IMR-90 (cell line): ENCODE measurements around the gene ABCA5. TPM values are rescaled to one million over a fixed set of nuclear protein-coding genes. Genes with fewer than 3 reads are reported as not detected.

Experiments
- ATAC-seq: fragments of 200-7000 bp; cut with Tn5 transposase; 2 replicates; pipeline ENCODE4 v1.9.1; 2020; ENCODE audit warnings: low read depth, mild to moderate bottlenecking, moderate library complexity
- BruUV-seq: library from RNA; stranded (reverse); fragments of 400-500 nt; replicated peaks from 2 replicates; lab custom pipeline; 2021; lab: Mats Ljungman, UMichigan
- CTCF ChIA-PET: fragments of 300-600 bp; formaldehyde crosslinking; extraction: SDS; loops from one replicate; lab custom pipeline; 2021; ENCODE audit warnings: antibody characterized with exemption; lab: Yijun Ruan, JAX
- POLR2A ChIA-PET: fragments of 300-600 bp; sonication (Branson Sonifier 250); formaldehyde crosslinking; loops from one replicate; lab custom pipeline; 2022; ENCODE audit warnings: antibody characterized with exemption; ENCODE audit not compliant: unreplicated experiment; lab: Charles Lee
- DNase-seq: peaks from one replicate; pipeline ENCODE4 v3.0.0; 2013
- H2AFZ ChIP-seq: replicated peaks from 2 replicates; pipeline ENCODE3; 2013; ENCODE audit warnings: low read length, mild to moderate bottlenecking; ENCODE audit not compliant: poor library complexity
- H2AK5ac ChIP-seq: 2 replicates; pipeline ENCODE4 v1.6.1; 2013; ENCODE audit warnings: low read depth, low read length, inconsistent platforms
- H2AK9ac ChIP-seq: replicated peaks from 2 replicates; pipeline ENCODE3; 2013; ENCODE audit warnings: mild to moderate bottlenecking, low read depth, low read length, moderate library complexity; ENCODE audit not compliant: poor library complexity
- H2BK120ac ChIP-seq: 2 replicates; pipeline ENCODE4 v1.6.1; 2013; ENCODE audit warnings: low read depth, low read length, inconsistent platforms
- H2BK15ac ChIP-seq: 3 replicates; pipeline ENCODE4 v1.6.1; 2013; ENCODE audit warnings: low read depth, low read length, inconsistent platforms
- H2BK20ac ChIP-seq: 2 replicates; pipeline ENCODE4 v1.6.1; 2013; ENCODE audit warnings: low read depth, mild to moderate bottlenecking, inconsistent platforms, low read length, moderate library complexity
- H2BK5ac ChIP-seq: 2 replicates; pipeline ENCODE4 v1.6.1; 2013; ENCODE audit warnings: mild to moderate bottlenecking, low read depth, low read length, inconsistent platforms; ENCODE audit not compliant: poor library complexity, severe bottlenecking
- H3K14ac ChIP-seq: replicated peaks from 2 replicates; pipeline ENCODE4 v1.6.1; 2013; ENCODE audit warnings: low read depth, low read length, inconsistent platforms
- H3K18ac ChIP-seq: 2 replicates; pipeline ENCODE4 v1.6.1; 2013; ENCODE audit warnings: low read depth, low read length, control low read depth
- H3K23ac ChIP-seq: 2 replicates; pipeline ENCODE4 v1.6.1; 2013; ENCODE audit warnings: low read depth, low read length, inconsistent platforms
- H3K27ac ChIP-seq: 2 replicates; pipeline ENCODE4 v1.5.1; 2013; ENCODE audit warnings: mild to moderate bottlenecking, control low read depth, low read length; ENCODE audit not compliant: insufficient read depth
- H3K27me3 ChIP-seq: 2 replicates; pipeline ENCODE4 v1.6.1; 2013; ENCODE audit warnings: low read length; ENCODE audit not compliant: control insufficient read depth, insufficient read depth
- H3K36me3 ChIP-seq: 2 replicates; pipeline ENCODE4 v1.6.1; 2013; ENCODE audit warnings: low read length, mixed read lengths; ENCODE audit not compliant: control insufficient read depth, insufficient read depth
- H3K4ac ChIP-seq: 2 replicates; pipeline ENCODE4 v1.6.1; 2013; ENCODE audit warnings: low read depth, low read length, inconsistent platforms
- H3K4me1 ChIP-seq: 2 replicates; pipeline ENCODE4 v1.6.1; 2013; ENCODE audit warnings: low read length, mixed read lengths; ENCODE audit not compliant: control insufficient read depth, insufficient read depth
- H3K4me2 ChIP-seq: 2 replicates; pipeline ENCODE4 v1.6.1; 2013; ENCODE audit warnings: low read depth, mild to moderate bottlenecking, control low read depth, low read length, moderate library complexity
- H3K4me3 ChIP-seq: 2 replicates; pipeline ENCODE4 v1.5.1; 2013; ENCODE audit warnings: low read depth, mild to moderate bottlenecking, control low read depth, low read length, moderate library complexity; ENCODE audit not compliant: insufficient read depth
- H3K56ac ChIP-seq: 2 replicates; pipeline ENCODE4 v1.6.1; 2013; ENCODE audit warnings: low read length, inconsistent platforms; ENCODE audit not compliant: insufficient read depth; ENCODE audit errors: extremely low read depth
- H3K79me1 ChIP-seq, 2 experiments: 2 replicates each; pipeline ENCODE4 v1.6.1; 2013; ENCODE audit warnings: low read length in 2 of 2, inconsistent platforms in 1 of 2, low read depth in 1 of 2
- H3K9ac ChIP-seq: 2 replicates; pipeline ENCODE4 v1.6.1; 2013; ENCODE audit warnings: low read depth, low read length, control low read depth
- H3K9me1 ChIP-seq: 2 replicates; pipeline ENCODE4 v1.6.1; 2013; ENCODE audit warnings: low read length, inconsistent platforms; ENCODE audit not compliant: insufficient read depth
- H3K9me3 ChIP-seq: 2 replicates; pipeline ENCODE4 v1.6.1; 2013; ENCODE audit warnings: low read length; ENCODE audit not compliant: control insufficient read depth, insufficient read depth
- H4K20me1 ChIP-seq: 2 replicates; pipeline ENCODE4 v1.6.1; 2013; ENCODE audit warnings: low read length, inconsistent platforms; ENCODE audit not compliant: insufficient read depth
- H4K5ac ChIP-seq: 2 replicates; pipeline ENCODE4 v1.6.1; 2013; ENCODE audit warnings: mild to moderate bottlenecking, low read depth, low read length, control low read depth
- H4K8ac ChIP-seq, 2 experiments: 2 replicates each; pipeline ENCODE4 v1.6.1; 2013; ENCODE audit warnings: low read depth in 2 of 2, low read length in 2 of 2, control low read depth in 1 of 2, inconsistent platforms in 1 of 2
- H4K91ac ChIP-seq: 2 replicates; pipeline ENCODE4 v1.6.1; 2013; ENCODE audit warnings: low read depth, low read length, inconsistent platforms; ENCODE audit not compliant: insufficient read depth
- CTCF ChIP-seq: conservative IDR thresholded peaks from 2 replicates; pipeline ENCODE4 v1.5.1; 2012; ENCODE audit warnings: mild to moderate bottlenecking, low read depth, low read length, improper control_type of control experiment
- MAZ ChIP-seq: IDR thresholded peaks from 2 replicates; pipeline ENCODE4 v1.6.1; 2012; ENCODE audit warnings: low read depth, mild to moderate bottlenecking, low read length, improper control_type of control experiment, moderate library complexity, borderline replicate concordance
- dilution Hi-C: fragments of 300-500 bp; cut with HindIII; formaldehyde crosslinking; loops from one replicate; pipeline ENCODE4 v1.14.3; 2018; ENCODE audit warnings: low sequenced_read_pairs; ENCODE audit not compliant: unreplicated experiment
- in situ Hi-C: fragments of 300-500 bp; cut with MboI; formaldehyde crosslinking; loops from 3 replicates; pipeline ENCODE4 v1.14.3; 2019; ENCODE audit warnings: low sequenced_read_pairs, inconsistent platforms, mixed read lengths
- intact Hi-C: fragments of 100-400 bp; cut with micrococcal nuclease; formaldehyde crosslinking; loops from 2 replicates; pipeline ENCODE4 v1.10.0; 2022
- polyA plus RNA-seq, 3 experiments: library from polyadenylated mRNA; depleted of rRNA; stranded (reverse); fragments of >200 nt; gene quantifications; 2 replicates each; pipeline ENCODE4 v1.2.3, GENCODE V29; 2012; ENCODE audit warnings: low replicate concordance in 1 of 3
- total RNA-seq: library from RNA; depleted of rRNA; stranded (reverse); fragments of >200 nt; gene quantifications from 2 replicates; pipeline ENCODE4 v1.2.3, GENCODE V29; 2012

Gene ABCA5
- total and polyA plus RNA-seq, 2 of the 4 experiments (the other 2 are of a cell fraction): 1.3 to 2.3 TPM

GRCh38 chr17:69286257-69286656 is 40.7 kb downstream of the ABCA5 start:
- Histone ChIP-seq H3K56ac (no peak overlapping the region), H2AK9ac (no peak overlapping the region), H4K20me1 (no peaks in the 10 kb centered on the region), H2BK5ac (no peak overlapping the region), H3K18ac (no peak overlapping the region), H3K9me3 (no peaks in the 10 kb centered on the region), H3K79me1 (no peaks in the 10 kb centered on the region), H2BK15ac (no peak overlapping the region), H2AFZ (no peak overlapping the region), H3K14ac (no peak overlapping the region), H3K27me3 (no peaks in the 10 kb centered on the region), H4K91ac (no peak overlapping the region), H3K27ac (no peak overlapping the region), H3K4me1 (0 out of 2 replicates have a peak, but pooled peaks cover 1% of the 10 kb centered on the region), H4K8ac (no peak overlapping the region), H3K4ac (no peak overlapping the region), H3K23ac (no peak overlapping the region), H3K4me2 (no peak overlapping the region), H3K9me1 (no peaks in the 10 kb centered on the region), H4K5ac (no peak overlapping the region), H2BK120ac (no peak overlapping the region), H2BK20ac (no peak overlapping the region), H3K4me3 (no peak overlapping the region), H2AK5ac (no peak overlapping the region), H3K36me3 (no peaks in the 10 kb centered on the region), H3K9ac (no peak overlapping the region)
- intact Hi-C loops (no loop called here), dilution Hi-C loops (no loop called here), in situ Hi-C loops (no loop called here)
- ATAC-seq: no peak; the same call in 1 of the 2 replicates
- ChIA-PET CTCF (no interaction called here), POLR2A (no interaction called here)
- TF ChIP-seq MAZ: no peak
- no peak for TF ChIP-seq CTCF
- BruUV-seq: no TSS peak
- DNase-seq: no peak
